SJCRH30 (cell line): ENCODE data around the gene YTHDC1. TPM values are rescaled to one million over a fixed set of nuclear protein-coding genes. Genes with fewer than 3 reads are reported as not detected.
A peak's percentile ranks its signal among the peaks of the same experiment; 100 is the strongest.

Source experiments
- DNase-seq, 2 experiments: peaks; one replicate each; pipeline ENCODE4 v3.0.0-alpha.2; 2015 to 2020
- H3K27ac ChIP-seq: fragments of 250-450 bp; sonication (Bioruptor Pico); 2 replicates; pipeline ENCODE4 v1.5.1; 2020; ENCODE audit warnings: mild to moderate bottlenecking, moderate library complexity
- H3K27me3 ChIP-seq: fragments of 250-450 bp; sonication (Bioruptor Pico); 2 replicates; pipeline ENCODE4 v1.5.1; 2020; ENCODE audit warnings: mild to moderate bottlenecking, moderate library complexity
- H3K36me3 ChIP-seq: fragments of 250-450 bp; sonication (Bioruptor Pico); 2 replicates; pipeline ENCODE4 v1.5.1; 2020; ENCODE audit warnings: mild to moderate bottlenecking, moderate library complexity
- H3K4me1 ChIP-seq: fragments of 250-450 bp; sonication (Bioruptor Pico); 2 replicates; pipeline ENCODE4 v1.5.1; 2020; ENCODE audit warnings: mild to moderate bottlenecking, moderate library complexity
- H3K4me3 ChIP-seq: fragments of 250-450 bp; sonication (Bioruptor Pico); 2 replicates; pipeline ENCODE4 v1.5.1; 2020; ENCODE audit warnings: mild to moderate bottlenecking, moderate library complexity
- H3K9me3 ChIP-seq: fragments of 250-450 bp; sonication (Bioruptor Pico); replicated peaks from 2 replicates; pipeline ENCODE4 v1.5.1; 2020; ENCODE audit warnings: mild to moderate bottlenecking, moderate library complexity
- total RNA-seq: library from RNA; depleted of rRNA; stranded (reverse); fragments of >200 nt; shearing (Covaris generic); gene quantifications from 2 replicates; pipeline ENCODE4 v1.2.3, GENCODE V29; 2014

The YTHDC1 gene
- total RNA-seq, 1 experiment from 2014 or later, result 99.6 TPM

- no peak overlapping the region for H3K27ac ChIP-seq
- DNase-seq, result peak; percentile 19 to 29
Observed at GRCh38 chr4:68369142-68369805, 19.4 kb upstream of the YTHDC1 start.

GRCh38 chr4:68368691-68369131 is 18.8 kb upstream of the YTHDC1 start:
- H3K27ac ChIP-seq, result no peak overlapping the region

More at GRCh38 chr4:68369142-68369805, 19.4 kb upstream of the YTHDC1 start:
- no peaks in the 10 kb centered on the region for H3K27me3 ChIP-seq
- H3K9me3 ChIP-seq, result no peaks in the 10 kb centered on the region
- no peaks in the 10 kb centered on the region for H3K36me3 ChIP-seq
- no peak overlapping the region for H3K4me3 ChIP-seq
- 0 out of 2 replicates have a peak, but pooled peaks cover 5% of the 10 kb centered on the region for H3K4me1 ChIP-seq

GRCh38 chr4:68367835-68368234 is 17.9 kb upstream of the YTHDC1 start:
- DNase-seq, result no peak
- no peak overlapping the region for H3K27ac ChIP-seq
- no peaks in the 10 kb centered on the region for H3K9me3 ChIP-seq
- no peak overlapping the region for H3K4me3 ChIP-seq
- peaks cover 3% of the 10 kb centered on the region; the same call in 1 of the 2 replicates for H3K27me3 ChIP-seq
- no peaks in the 10 kb centered on the region for H3K36me3 ChIP-seq
- 0 out of 2 replicates have a peak, but pooled peaks cover 5% of the 10 kb centered on the region for H3K4me1 ChIP-seq

More at GRCh38 chr4:68368691-68369131, 18.8 kb upstream of the YTHDC1 start:
- no peaks in the 10 kb centered on the region for H3K36me3 ChIP-seq
- H3K9me3 ChIP-seq, result no peaks in the 10 kb centered on the region
- no peaks in the 10 kb centered on the region for H3K27me3 ChIP-seq
- 0 out of 2 replicates have a peak, but pooled peaks cover 5% of the 10 kb centered on the region for H3K4me1 ChIP-seq
- DNase-seq, result no peak
- no peak overlapping the region for H3K4me3 ChIP-seq

- no peak overlapping the region for H3K27ac ChIP-seq
- H3K4me3 ChIP-seq, result no peak overlapping the region
- H3K9me3 ChIP-seq, result no peaks in the 10 kb centered on the region
- DNase-seq, result no peak
- no peaks in the 10 kb centered on the region for H3K36me3 ChIP-seq
- peaks cover 3% of the 10 kb centered on the region; the same call in 1 of the 2 replicates for H3K27me3 ChIP-seq
- 0 out of 2 replicates have a peak, but pooled peaks cover 5% of the 10 kb centered on the region for H3K4me1 ChIP-seq
Observed at GRCh38 chr4:68366600-68366999, 16.7 kb upstream of the YTHDC1 start.

- no peak for DNase-seq
- no peaks in the 10 kb centered on the region for H3K9me3 ChIP-seq
- H3K4me1 ChIP-seq, result 0 out of 2 replicates have a peak, but pooled peaks cover 5% of the 10 kb centered on the region
- H3K27me3 ChIP-seq, result peaks cover 3% of the 10 kb centered on the region; the same call in 1 of the 2 replicates
- no peak overlapping the region for H3K27ac ChIP-seq
- no peaks in the 10 kb centered on the region for H3K36me3 ChIP-seq
- no peak overlapping the region for H3K4me3 ChIP-seq
Observed at GRCh38 chr4:68365068-68365467, 15.2 kb upstream of the YTHDC1 start.

- DNase-seq, result no peak
- no peak overlapping the region for H3K4me3 ChIP-seq
- no peak overlapping the region for H3K27ac ChIP-seq
- H3K4me1 ChIP-seq, result no peaks in the 10 kb centered on the region
- no peaks in the 10 kb centered on the region for H3K36me3 ChIP-seq
- H3K27me3 ChIP-seq, result peaks cover 3% of the 10 kb centered on the region; the same call in 1 of the 2 replicates
- no peaks in the 10 kb centered on the region for H3K9me3 ChIP-seq
Observed at GRCh38 chr4:68361146-68361589, 11.3 kb upstream of the YTHDC1 start.

- no peak overlapping the region for H3K27ac ChIP-seq
- no peaks in the 10 kb centered on the region for H3K36me3 ChIP-seq
- no peaks in the 10 kb centered on the region for H3K4me1 ChIP-seq
- H3K4me3 ChIP-seq, result no peak overlapping the region
- peaks cover 3% of the 10 kb centered on the region; the same call in 1 of the 2 replicates for H3K27me3 ChIP-seq
- no peaks in the 10 kb centered on the region for H3K9me3 ChIP-seq
- DNase-seq, result no peak
Observed at GRCh38 chr4:68360231-68360968, 10.5 kb upstream of the YTHDC1 start.

- Histone ChIP-seq H3K4me3 (no peak overlapping the region), H3K9me3 (no peaks in the 10 kb centered on the region), H3K27ac (no peak overlapping the region), H3K4me1 (no peaks in the 10 kb centered on the region), H3K36me3 (no peaks in the 10 kb centered on the region), H3K27me3 (peaks cover 3% of the 10 kb centered on the region; the same call in 1 of the 2 replicates)
- no peak for DNase-seq
Observed at GRCh38 chr4:68359508-68359907, 9.6 kb upstream of the YTHDC1 start.

- Histone ChIP-seq H3K27ac (no peak overlapping the region), H3K27me3 (peaks cover 3% of the 10 kb centered on the region; the same call in 1 of the 2 replicates), H3K4me3 (no peak overlapping the region), H3K4me1 (no peaks in the 10 kb centered on the region), H3K9me3 (no peaks in the 10 kb centered on the region), H3K36me3 (no peaks in the 10 kb centered on the region)
- no peak for DNase-seq
Observed at GRCh38 chr4:68358988-68359387, 9.1 kb upstream of the YTHDC1 start.

- Histone ChIP-seq H3K27me3 (no peaks in the 10 kb centered on the region), H3K4me3 (no peak overlapping the region), H3K27ac (no peak overlapping the region), H3K4me1 (0 out of 2 replicates have a peak, but pooled peaks cover under 1% of the 10 kb centered on the region), H3K9me3 (no peaks in the 10 kb centered on the region), H3K36me3 (no peaks in the 10 kb centered on the region)
- no peak for DNase-seq
Observed at GRCh38 chr4:68352791-68353190, 2.9 kb upstream of the YTHDC1 start.

- H3K27me3 ChIP-seq, result no peaks in the 10 kb centered on the region
- peak overlapping the region; percentile 96 for H3K27ac ChIP-seq
- 0 out of 2 replicates have a peak, but pooled peaks cover 10% of the 10 kb centered on the region for H3K4me1 ChIP-seq
- peak overlapping the region; percentile 74 for H3K4me3 ChIP-seq
- no peaks in the 10 kb centered on the region for H3K9me3 ChIP-seq
- H3K36me3 ChIP-seq, result peaks cover 3% of the 10 kb centered on the region; the same call in 1 of the 2 replicates
- DNase-seq, result peak; percentile 65 to 84
Observed at GRCh38 chr4:68349279-68349648, 626 bp downstream of the YTHDC1 start.

GRCh38 chr4:68348577-68348976 is 1.3 kb downstream of the YTHDC1 start:
- Histone ChIP-seq H3K27ac (peak overlapping the region; percentile 96), H3K36me3 (peaks cover 3% of the 10 kb centered on the region; the same call in 1 of the 2 replicates), H3K4me1 (0 out of 2 replicates have a peak, but pooled peaks cover 10% of the 10 kb centered on the region), H3K4me3 (peak overlapping the region; percentile 74), H3K9me3 (no peaks in the 10 kb centered on the region), H3K27me3 (no peaks in the 10 kb centered on the region)
- DNase-seq, result peak; percentile 5 to 63

- H3K27me3 ChIP-seq, result no peaks in the 10 kb centered on the region
- no peak for DNase-seq
- 0 out of 2 replicates have a peak, but pooled peaks cover 10% of the 10 kb centered on the region for H3K4me1 ChIP-seq
- peak overlapping the region; percentile 74 for H3K4me3 ChIP-seq
- peaks cover 3% of the 10 kb centered on the region; the same call in 1 of the 2 replicates for H3K36me3 ChIP-seq
- peak overlapping the region; percentile 96 for H3K27ac ChIP-seq
- no peaks in the 10 kb centered on the region for H3K9me3 ChIP-seq
Observed at GRCh38 chr4:68347845-68348244, 2.0 kb downstream of the YTHDC1 start.

GRCh38 chr4:68346461-68346860 is 3.4 kb downstream of the YTHDC1 start:
- Histone ChIP-seq H3K4me1 (0 out of 2 replicates have a peak, but pooled peaks cover 10% of the 10 kb centered on the region), H3K9me3 (no peaks in the 10 kb centered on the region), H3K4me3 (no peak overlapping the region), H3K27me3 (no peaks in the 10 kb centered on the region), H3K27ac (no peak overlapping the region), H3K36me3 (peaks cover 9% of the 10 kb centered on the region; the same call in 1 of the 2 replicates)
- no peak for DNase-seq

GRCh38 chr4:68344785-68345184 is 5.1 kb downstream of the YTHDC1 start:
- Histone ChIP-seq H3K27me3 (no peaks in the 10 kb centered on the region), H3K9me3 (no peaks in the 10 kb centered on the region), H3K36me3 (peaks cover 9% of the 10 kb centered on the region; the same call in 1 of the 2 replicates), H3K27ac (no peak overlapping the region), H3K4me1 (0 out of 2 replicates have a peak, but pooled peaks cover 10% of the 10 kb centered on the region), H3K4me3 (no peak overlapping the region)
- DNase-seq, result no peak
